GM20000 (cell line): ENCODE measurements around the gene PCTP.

Experiments
- DNase-seq: peaks from one replicate; pipeline ENCODE4 v3.0.0; 2012; ENCODE audit warnings: low spot score
- TF ChIP-seq, protein P1 (sequence below): IDR thresholded peaks from 2 replicates; pipeline ENCODE4 v1.5.1; 2012; ENCODE audit warnings: mild to moderate bottlenecking, control low read depth; ENCODE audit errors: extremely low read depth, missing control alignments

PCTP gene

DNA sequence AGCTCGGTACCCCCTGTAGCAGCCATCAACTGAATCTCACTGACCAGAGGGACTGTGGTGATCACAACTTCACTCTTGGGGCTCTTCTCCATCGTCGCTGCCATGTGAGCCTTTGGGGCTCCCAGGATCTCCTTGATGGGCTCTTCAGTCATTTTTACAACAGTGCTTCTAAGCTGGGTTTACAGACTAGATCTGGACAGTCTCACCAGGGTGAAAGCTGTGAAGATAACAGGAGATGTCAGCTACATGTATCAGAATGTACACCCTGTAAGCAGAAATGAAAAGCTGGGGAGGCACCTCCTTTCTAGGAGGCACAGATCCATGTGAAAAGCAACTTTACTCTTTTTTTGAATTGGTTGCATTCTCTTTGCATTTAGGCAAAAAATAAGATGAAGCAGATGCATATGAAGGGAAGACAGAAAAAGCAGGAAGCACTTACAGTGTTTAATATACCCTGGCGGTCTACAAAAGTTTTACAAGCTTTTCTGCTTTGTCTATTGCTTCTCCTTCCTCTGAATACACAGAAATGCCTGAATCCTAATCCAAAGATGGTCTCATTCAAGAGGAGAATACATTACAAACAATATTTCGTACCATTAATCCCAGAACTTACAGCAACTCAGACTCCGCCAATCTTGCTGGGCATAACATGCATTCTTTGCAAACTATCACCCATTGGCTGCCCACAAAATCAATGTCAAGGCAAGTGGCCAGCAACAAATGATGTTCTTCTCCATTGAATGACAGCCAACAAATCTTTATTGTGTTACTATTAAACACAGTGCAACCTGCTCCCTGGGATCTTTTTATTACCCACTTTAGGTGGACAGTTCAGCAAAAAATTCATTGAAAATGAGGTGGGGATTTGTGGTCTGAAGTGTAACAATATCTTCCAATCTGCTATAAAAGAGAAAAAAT, 29.7 kb upstream of the PCTP start:
- no peak for DNase-seq
- TF ChIP-seq, protein P1, sequence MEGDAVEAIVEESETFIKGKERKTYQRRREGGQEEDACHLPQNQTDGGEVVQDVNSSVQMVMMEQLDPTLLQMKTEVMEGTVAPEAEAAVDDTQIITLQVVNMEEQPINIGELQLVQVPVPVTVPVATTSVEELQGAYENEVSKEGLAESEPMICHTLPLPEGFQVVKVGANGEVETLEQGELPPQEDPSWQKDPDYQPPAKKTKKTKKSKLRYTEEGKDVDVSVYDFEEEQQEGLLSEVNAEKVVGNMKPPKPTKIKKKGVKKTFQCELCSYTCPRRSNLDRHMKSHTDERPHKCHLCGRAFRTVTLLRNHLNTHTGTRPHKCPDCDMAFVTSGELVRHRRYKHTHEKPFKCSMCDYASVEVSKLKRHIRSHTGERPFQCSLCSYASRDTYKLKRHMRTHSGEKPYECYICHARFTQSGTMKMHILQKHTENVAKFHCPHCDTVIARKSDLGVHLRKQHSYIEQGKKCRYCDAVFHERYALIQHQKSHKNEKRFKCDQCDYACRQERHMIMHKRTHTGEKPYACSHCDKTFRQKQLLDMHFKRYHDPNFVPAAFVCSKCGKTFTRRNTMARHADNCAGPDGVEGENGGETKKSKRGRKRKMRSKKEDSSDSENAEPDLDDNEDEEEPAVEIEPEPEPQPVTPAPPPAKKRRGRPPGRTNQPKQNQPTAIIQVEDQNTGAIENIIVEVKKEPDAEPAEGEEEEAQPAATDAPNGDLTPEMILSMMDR, result no peak

DNA sequence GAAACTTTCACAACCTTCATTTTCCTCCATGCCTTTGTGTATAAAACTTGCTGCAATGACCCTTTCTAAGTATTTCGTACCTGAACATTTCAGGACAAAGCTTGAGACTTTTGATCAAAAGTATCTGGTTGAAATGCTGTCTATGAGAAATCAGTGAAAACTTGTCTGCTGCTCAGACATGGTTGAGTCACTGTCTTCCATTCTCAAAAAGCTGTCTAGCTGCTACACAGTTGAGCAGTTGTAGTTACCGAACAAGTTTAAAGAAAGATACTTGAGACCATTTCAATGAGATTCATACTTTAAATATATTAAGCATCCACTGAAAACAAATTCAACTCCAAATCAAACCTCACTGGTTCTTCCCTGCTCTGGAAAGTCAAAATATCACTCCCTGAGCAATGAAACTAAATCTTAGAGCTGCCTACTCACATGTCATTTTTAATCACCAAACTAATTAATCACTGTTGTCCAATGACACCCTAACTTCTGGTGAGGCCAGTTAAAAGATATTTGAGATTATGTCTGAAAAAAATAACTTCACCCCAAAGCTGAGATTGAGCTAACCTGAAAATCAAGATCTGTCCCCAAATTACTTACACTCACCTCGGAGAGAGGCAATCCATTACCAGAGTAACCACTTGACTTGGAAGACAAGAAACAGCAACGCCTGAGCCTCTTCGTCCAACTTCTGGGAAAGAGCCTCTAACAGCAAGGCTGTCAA, 28.7 kb upstream of the PCTP start:
- no peak for DNase-seq
- TF ChIP-seq, protein P1, result no peak

DNA sequence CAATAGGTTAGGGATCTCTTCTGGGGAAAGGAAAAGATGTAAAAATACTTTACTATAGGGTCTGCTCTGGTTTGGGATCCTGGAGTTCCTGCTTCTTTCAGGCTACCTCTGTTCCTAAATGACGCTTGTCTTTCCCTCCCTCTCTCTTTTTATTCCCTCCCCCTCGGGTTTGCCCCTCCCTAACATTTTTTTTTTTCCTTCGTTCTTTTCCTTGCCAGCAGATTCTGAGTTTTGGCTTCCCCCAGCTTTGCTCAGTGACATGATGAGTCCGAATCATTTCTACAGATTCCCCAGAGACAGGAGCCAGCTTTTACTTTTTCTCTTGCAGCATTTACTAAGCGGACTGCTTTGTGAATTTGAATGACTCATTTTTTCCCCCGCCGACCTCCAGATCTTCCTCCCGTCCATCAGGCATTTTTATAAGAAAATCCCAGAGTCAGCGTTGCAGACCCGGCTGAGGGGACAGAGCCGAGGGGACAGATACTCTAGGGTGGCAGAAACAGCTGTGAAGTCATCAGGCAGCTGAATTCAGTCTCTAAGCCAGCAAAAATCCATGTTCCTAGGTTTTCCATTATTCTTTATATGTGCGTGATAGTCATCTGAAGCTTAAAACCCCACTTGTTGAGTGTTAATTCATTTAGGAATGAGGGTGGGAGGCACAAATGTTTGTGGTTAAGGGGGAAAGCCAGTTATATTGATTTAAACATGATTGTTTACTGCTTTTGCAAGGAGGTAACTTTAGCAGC, 27.9 kb upstream of the PCTP start, which contains the start of gene TMEM100:
TSS of gene TMEM100 (minus strand) at position 123 of the 746 bp plus-strand sequence. CDS start 1,794 bp downstream, outside the sequence.
- TF ChIP-seq, protein P1, result no peak
- no peak for DNase-seq

DNA sequence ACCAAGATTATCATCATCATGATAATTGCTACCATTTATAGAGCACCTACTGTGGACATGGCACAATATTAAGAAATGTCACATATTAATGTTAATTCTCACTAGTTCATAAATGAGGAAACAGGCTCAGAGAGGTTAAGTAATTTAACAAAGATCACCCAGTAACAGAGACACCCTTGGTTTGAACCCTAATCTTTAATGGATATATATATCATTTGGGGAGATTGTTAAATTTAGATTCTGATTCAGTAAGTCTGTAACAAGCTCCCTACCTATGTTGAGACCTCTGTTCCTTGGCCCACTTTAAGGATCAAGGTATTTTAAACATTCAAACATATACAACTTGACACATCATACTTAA, 27.4 kb upstream of the PCTP start:
- TF ChIP-seq, protein P1, result no peak
- DNase-seq, result no peak

DNA sequence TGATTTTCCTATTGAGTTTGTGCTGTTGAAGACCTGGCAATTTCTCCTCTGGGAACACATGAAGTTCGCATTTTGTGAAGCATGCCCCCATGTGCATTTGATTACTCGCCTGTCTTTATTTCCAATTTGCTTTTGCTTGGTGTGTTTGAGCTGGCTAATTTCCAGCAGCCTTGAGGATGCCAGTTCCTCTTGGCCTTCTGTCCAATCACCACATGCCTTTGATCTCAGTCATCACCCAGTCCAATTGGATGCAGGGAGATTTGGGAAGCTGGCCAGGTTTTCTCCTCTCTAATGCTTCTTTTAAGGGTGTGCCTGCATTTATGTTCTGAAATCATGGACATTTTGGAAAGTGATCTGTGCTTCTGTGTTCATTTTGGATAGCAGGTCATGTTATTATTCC, 24.4 kb upstream of the PCTP start:
- no peak for DNase-seq
- TF ChIP-seq, protein P1, result no peak

DNA sequence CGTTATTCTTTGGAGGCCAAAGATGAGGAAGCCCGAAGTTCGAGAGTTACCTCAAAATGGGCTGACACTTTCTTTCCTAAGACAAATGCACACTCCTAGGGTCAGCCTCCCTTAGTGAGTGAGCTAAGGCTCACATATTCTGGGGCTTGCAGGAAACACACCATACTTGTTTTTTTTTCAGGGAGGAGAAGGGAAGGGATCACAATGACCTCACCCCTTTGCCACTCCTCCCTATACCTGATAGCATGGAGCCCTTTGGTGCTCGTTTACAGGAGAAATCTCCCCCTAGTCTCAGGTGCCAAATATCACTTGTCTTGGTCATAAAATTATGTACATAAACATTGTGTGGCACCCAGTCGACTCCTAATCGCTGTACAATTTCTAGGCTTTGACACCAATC, 23.6 kb upstream of the PCTP start:
- no peak for DNase-seq
- TF ChIP-seq, protein P1, result no peak

DNA sequence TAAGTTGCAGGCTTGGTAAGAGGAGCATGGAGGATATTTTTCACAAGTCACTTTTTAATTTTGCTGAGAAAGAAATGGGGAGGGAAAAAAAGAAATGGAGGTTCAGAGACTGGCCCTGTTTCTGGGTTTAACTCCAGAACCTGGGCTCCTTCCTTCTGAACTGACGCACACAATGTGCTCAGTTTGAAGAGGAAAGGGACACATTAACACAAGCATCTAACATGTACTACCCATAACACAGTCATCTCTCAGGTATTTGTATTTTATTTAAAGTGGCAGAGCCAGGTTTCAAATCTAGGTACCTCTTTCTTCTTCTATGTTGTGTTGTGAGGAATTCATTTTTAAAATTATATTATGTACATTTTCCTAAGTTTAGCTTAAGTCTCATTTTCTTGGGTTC, 22.9 kb upstream of the PCTP start:
- no peak for DNase-seq
- TF ChIP-seq, protein P1, result no peak
